ENCODE measurements around the gene PDAP1.

DNA sequence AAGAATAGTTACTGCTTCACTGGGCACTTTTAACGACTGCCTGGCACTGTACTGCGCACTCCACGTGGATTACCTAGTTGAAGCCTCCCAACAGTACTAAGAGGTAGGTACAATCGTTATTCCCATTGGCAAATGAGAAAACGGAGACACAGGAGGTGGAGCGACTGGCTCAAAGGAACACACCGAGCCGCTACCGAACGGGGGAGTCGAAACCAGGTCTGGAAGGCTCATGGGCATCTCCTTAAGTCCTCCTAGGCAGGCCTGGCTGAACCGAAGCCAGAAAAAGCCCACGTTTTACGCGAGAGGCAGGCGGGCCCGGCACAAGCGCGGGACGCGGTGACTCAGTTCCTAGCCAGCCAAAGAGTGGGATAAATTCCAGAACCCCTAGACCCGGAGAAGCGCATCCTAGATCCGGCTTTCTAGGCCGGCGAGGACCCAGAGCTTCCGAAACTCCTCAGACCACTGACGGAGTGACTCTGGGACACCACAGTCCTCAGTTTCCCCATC lies 472 bp downstream of the PDAP1 start:
- no peak for TF ChIP-seq CTCF (IDR thresholded peaks at IDR 0.05)
- TF ChIP-seq POLR2A (IDR thresholded peaks at IDR 0.05) = no peak

Measured in prostate gland (tissue), 2 donors.